Measurements from ENCODE around the gene RPEL1.

DNA sequence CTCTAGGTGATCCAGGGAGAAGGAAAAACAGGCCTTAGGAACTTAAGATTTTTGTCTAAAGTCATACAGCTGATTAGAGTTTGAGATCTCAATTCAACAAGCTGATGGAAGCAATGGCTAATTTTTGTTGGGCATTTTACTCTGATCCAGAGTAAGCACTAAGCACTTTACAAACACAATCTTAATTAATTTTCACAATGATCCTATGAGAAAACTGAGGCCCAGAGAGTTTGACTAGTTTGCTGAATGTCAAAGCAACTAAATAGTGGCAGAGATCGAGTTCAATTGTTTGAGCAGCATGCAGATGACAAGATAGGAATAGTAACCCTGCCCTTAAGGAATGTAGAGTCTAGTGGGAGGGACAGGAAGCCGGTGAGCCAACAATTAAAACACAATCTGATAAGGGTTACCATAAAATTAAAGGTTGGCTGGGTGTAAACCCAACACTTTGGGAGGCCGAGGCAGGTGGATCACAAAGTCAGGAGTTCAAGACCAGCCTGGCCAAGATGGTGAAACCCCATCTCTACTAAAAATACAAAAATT lies 13.5 kb upstream of the RPEL1 start:
- TF ChIP-seq CTCF (IDR thresholded peaks at IDR 0.05) = no peak
- no peak for TF ChIP-seq POLR2A (IDR thresholded peaks at IDR 0.05)
